ENCODE results near the gene CSF1. TPM values are rescaled to one million over a fixed set of nuclear protein-coding genes. Genes with fewer than 3 reads are reported as not detected.

CSF1 gene
- total RNA-seq, 2 donors from 2014 or later, result 14.1 to 18.1 TPM

DNA sequence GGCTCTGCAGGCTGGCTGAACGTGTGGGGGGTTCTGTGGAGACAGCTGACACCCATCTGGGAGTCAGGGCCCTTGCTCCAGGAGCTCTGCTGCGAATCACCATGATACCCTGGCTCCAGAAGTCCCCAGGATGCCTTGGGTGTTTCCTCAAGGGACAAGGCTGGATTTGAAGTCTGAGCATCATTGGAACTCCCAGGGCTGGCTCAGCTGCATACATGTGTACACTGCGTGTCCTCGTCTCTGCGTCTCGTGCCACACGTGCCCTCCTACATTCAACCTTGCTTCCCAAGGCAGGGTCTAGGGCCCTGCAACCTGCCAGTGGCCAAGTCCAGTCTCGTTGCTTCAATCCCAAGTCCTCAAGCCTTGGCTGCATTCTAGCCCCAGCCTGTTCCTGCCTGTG, 11.7 kb downstream of the CSF1 start:
- H3K9me3 ChIP-seq, result no peaks in the 10 kb centered on the region
- H3K27ac ChIP-seq, result no peak overlapping the region
- no peak overlapping the region for H3K9ac ChIP-seq (ENCODE audit: low read depth in 2 of 2, low read length in 2 of 2)
- TF ChIP-seq, protein P1, sequence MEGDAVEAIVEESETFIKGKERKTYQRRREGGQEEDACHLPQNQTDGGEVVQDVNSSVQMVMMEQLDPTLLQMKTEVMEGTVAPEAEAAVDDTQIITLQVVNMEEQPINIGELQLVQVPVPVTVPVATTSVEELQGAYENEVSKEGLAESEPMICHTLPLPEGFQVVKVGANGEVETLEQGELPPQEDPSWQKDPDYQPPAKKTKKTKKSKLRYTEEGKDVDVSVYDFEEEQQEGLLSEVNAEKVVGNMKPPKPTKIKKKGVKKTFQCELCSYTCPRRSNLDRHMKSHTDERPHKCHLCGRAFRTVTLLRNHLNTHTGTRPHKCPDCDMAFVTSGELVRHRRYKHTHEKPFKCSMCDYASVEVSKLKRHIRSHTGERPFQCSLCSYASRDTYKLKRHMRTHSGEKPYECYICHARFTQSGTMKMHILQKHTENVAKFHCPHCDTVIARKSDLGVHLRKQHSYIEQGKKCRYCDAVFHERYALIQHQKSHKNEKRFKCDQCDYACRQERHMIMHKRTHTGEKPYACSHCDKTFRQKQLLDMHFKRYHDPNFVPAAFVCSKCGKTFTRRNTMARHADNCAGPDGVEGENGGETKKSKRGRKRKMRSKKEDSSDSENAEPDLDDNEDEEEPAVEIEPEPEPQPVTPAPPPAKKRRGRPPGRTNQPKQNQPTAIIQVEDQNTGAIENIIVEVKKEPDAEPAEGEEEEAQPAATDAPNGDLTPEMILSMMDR (IDR thresholded peaks at IDR 0.05), result no peak
- no peaks in the 10 kb centered on the region for H3K4me1 ChIP-seq
- H3K27me3 ChIP-seq, result no peaks in the 10 kb centered on the region
- DNase-seq, result no peak
- no peak overlapping the region for H3K4me3 ChIP-seq
- H3K36me3 ChIP-seq, result no peaks in the 10 kb centered on the region
- intact Hi-C loops (cut with DNase I), result no loop called here

GRCh38 chr1:109923131-109923945, 12.7 kb downstream of the CSF1 start:
- H3K27ac ChIP-seq, result no peak overlapping the region
- no peak overlapping the region for H3K9ac ChIP-seq (ENCODE audit: low read depth in 2 of 2, low read length in 2 of 2)
- no peaks in the 10 kb centered on the region for H3K36me3 ChIP-seq
- intact Hi-C loops (cut with DNase I), result no loop called here
- no peaks in the 10 kb centered on the region for H3K4me1 ChIP-seq
- peak; percentile 32 for DNase-seq
- H3K27me3 ChIP-seq, result no peaks in the 10 kb centered on the region
- H3K9me3 ChIP-seq, result no peaks in the 10 kb centered on the region
- no peak overlapping the region for H3K4me3 ChIP-seq
- TF ChIP-seq, protein P1 (IDR thresholded peaks at IDR 0.05), result peak; percentile 39

GRCh38 chr1:109923946-109924275, 13.3 kb downstream of the CSF1 start:
- Histone ChIP-seq H3K9ac (ENCODE audit: low read depth in 2 of 2, low read length in 2 of 2) (no peak overlapping the region), H3K27me3 (no peaks in the 10 kb centered on the region), H3K27ac (no peak overlapping the region), H3K9me3 (no peaks in the 10 kb centered on the region), H3K36me3 (no peaks in the 10 kb centered on the region), H3K4me1 (no peaks in the 10 kb centered on the region), H3K4me3 (no peak overlapping the region)
- intact Hi-C loops (cut with DNase I), result no loop called here
- DNase-seq, result no peak
- TF ChIP-seq, protein P1 (IDR thresholded peaks at IDR 0.05), result no peak

- Histone ChIP-seq H3K4me3 (no peak overlapping the region), H3K9ac (ENCODE audit: low read depth in 2 of 2, low read length in 2 of 2) (no peak overlapping the region), H3K4me1 (no peaks in the 10 kb centered on the region), H3K27ac (no peak overlapping the region), H3K9me3 (no peaks in the 10 kb centered on the region), H3K36me3 (no peaks in the 10 kb centered on the region), H3K27me3 (no peaks in the 10 kb centered on the region)
- TF ChIP-seq, protein P1 (IDR thresholded peaks at IDR 0.05), result no peak
- DNase-seq, result no peak
- intact Hi-C loops (cut with DNase I), result no loop called here
These were observed 13.7 kb downstream of the CSF1 start for GRCh38 chr1:109924316-109924715.

GRCh38 chr1:109925159-109925990, 14.7 kb downstream of the CSF1 start:
- Histone ChIP-seq H3K4me3 (no peak overlapping the region), H3K9ac (ENCODE audit: low read depth in 2 of 2, low read length in 2 of 2) (no peak overlapping the region), H3K27ac (no peak overlapping the region), H3K9me3 (no peaks in the 10 kb centered on the region), H3K4me1 (no peaks in the 10 kb centered on the region), H3K27me3 (no peaks in the 10 kb centered on the region), H3K36me3 (no peaks in the 10 kb centered on the region)
- no peak for DNase-seq
- TF ChIP-seq, protein P1 (IDR thresholded peaks at IDR 0.05), result no peak
- intact Hi-C loops (cut with DNase I), result loop anchor here (5.0 kb wide), 1 partner anchor 52 kb away; no protein-coding TSS in a partner anchor
